HepG2 (cell line): ENCODE data around the gene JAZF1. TPM values are rescaled to one million over a fixed set of nuclear protein-coding genes. Genes with fewer than 3 reads are reported as not detected.

Experiments
- ATAC-seq: fragments of 200-7000 bp; cut with Tn5 transposase; 3 replicates; pipeline ENCODE4 v1.9.1; 2020; ENCODE audit warnings: mild to moderate bottlenecking, moderate library complexity
- BruUV-seq: library from RNA; stranded (reverse); fragments of 400-500 nt; replicated peaks from 2 replicates; lab custom pipeline; 2021; lab: Mats Ljungman, UMichigan
- CTCF ChIA-PET: fragments of 300-600 bp; formaldehyde crosslinking; extraction: SDS; loops from one replicate; lab custom pipeline; 2021; ENCODE audit warnings: low total read pairs, inconsistent platforms, low intra/inter-chr PET ratio; lab: Yijun Ruan, JAX
- POLR2A ChIA-PET: fragments of 350-600 bp; sonication (Branson Sonifier 250); formaldehyde crosslinking; loops from one replicate; lab custom pipeline; 2020; ENCODE audit warnings: antibody characterized with exemption, inconsistent platforms; lab: Yijun Ruan, JAX
- DNase-seq: peaks from one replicate; pipeline ENCODE4 v3.0.0-alpha.2; 2015; ENCODE audit warnings: low spot score
- FAIRE-seq: peaks from 3 replicates; lab custom pipeline; 2011; peaks lifted over from hg19 to GRCh38; lab: Jason Lieb, UNC
- H2AFZ ChIP-seq: one replicate; pipeline ENCODE4 v1.6.1; 2011; ENCODE audit warnings: low read length, inconsistent platforms
- H3K27ac ChIP-seq: fragments of 300-600 bp; 3 replicates; pipeline ENCODE4 v1.8.0; 2011; ENCODE audit warnings: mixed run types, mild to moderate bottlenecking, mixed read lengths, low read length, inconsistent platforms; ENCODE audit not compliant: insufficient read depth; ENCODE audit errors: extremely low read length
- H3K27me3 ChIP-seq, 2 experiments: fragments of 200-600 bp in 1 of 2; 2 replicates in 1 of 2; 3 replicates in 1 of 2; pipeline versions ENCODE4 v1.6.0 to v1.8.0; 2011; ENCODE audit warnings: low read length in 2 of 2, mild to moderate bottlenecking in 2 of 2, moderate library complexity in 2 of 2, inconsistent platforms in 1 of 2; ENCODE audit not compliant: insufficient read depth in 2 of 2, control insufficient read depth in 1 of 2
- H3K36me3 ChIP-seq, 2 experiments: fragments of 200-600 bp in 1 of 2; replicated peaks in 1 of 2; 2 replicates in 1 of 2; 3 replicates in 1 of 2; pipeline versions ENCODE4 v1.5.1 to v1.8.0; 2011; ENCODE audit warnings: low read length in 2 of 2, inconsistent platforms in 1 of 2; ENCODE audit not compliant: insufficient read depth in 2 of 2, control insufficient read depth in 1 of 2
- H3K4me1 ChIP-seq: 2 replicates; pipeline ENCODE4 v1.5.1; 2012; ENCODE audit warnings: low read length, inconsistent platforms; ENCODE audit not compliant: insufficient read depth
- H3K4me2 ChIP-seq: 2 replicates; pipeline ENCODE4 v1.6.0; 2011; ENCODE audit warnings: low read depth, low read length, inconsistent platforms
- H3K4me3 ChIP-seq, 3 experiments: fragments of 200-600 bp in 1 of 3; sonication (generic), shearing (Covaris generic) in 1 of 3; replicated peaks in 1 of 3; 2 replicates each; pipeline ENCODE4 v1.5.1; 2011 to 2016; ENCODE audit warnings: low read length in 3 of 3, inconsistent platforms in 2 of 3, low read depth in 2 of 3, mild to moderate bottlenecking in 2 of 3, control low read depth in 1 of 3, mixed read lengths in 1 of 3; ENCODE audit not compliant: insufficient read depth in 1 of 3
- H3K79me2 ChIP-seq: one replicate; pipeline ENCODE4 v1.6.1; 2011; ENCODE audit warnings: low read length, inconsistent platforms; ENCODE audit not compliant: insufficient read depth
- H3K9ac ChIP-seq: 2 replicates; pipeline ENCODE4 v1.6.0; 2011; ENCODE audit warnings: mild to moderate bottlenecking, low read depth, low read length, inconsistent platforms; ENCODE audit not compliant: insufficient read depth
- H3K9me3 ChIP-seq: 2 replicates; pipeline ENCODE4 v1.5.1; 2012; ENCODE audit warnings: mild to moderate bottlenecking, low read length
- H4K20me1 ChIP-seq: 2 replicates; pipeline ENCODE4 v1.6.0; 2011; ENCODE audit warnings: inconsistent platforms, mild to moderate bottlenecking, low read length, moderate library complexity; ENCODE audit not compliant: insufficient read depth
- ATF7 ChIP-seq, 2 experiments: fragments of 450-650 bp in 1 of 2; sonication (generic) in 1 of 2; formaldehyde crosslinking in 1 of 2; IDR thresholded peaks; 2 replicates each; pipeline versions ENCODE4 v1.4.0 to v1.6.1; 2016 to 2020; ENCODE audit warnings: antibody characterized with exemption in 1 of 2, mild to moderate bottlenecking in 1 of 2, missing genetic modification reagents in 1 of 2
- ATRX ChIP-seq: sonication (generic); formaldehyde crosslinking; IDR thresholded peaks from 2 replicates; pipeline ENCODE4 v1.4.0; 2020; ENCODE audit warnings: missing genetic modification reagents, borderline replicate concordance
- EED ChIP-seq: sonication (generic); formaldehyde crosslinking; IDR thresholded peaks from 2 replicates; pipeline ENCODE4 v1.5.0; 2020; ENCODE audit warnings: mild to moderate bottlenecking, missing genetic modification reagents
- NR2F1 ChIP-seq, 2 experiments: fragments of 450-650 bp in 1 of 2; formaldehyde crosslinking in 1 of 2; IDR thresholded peaks; 2 replicates each; pipeline versions ENCODE4 v1.5.0 to v1.6.1; 2016 to 2020; ENCODE audit warnings: mild to moderate bottlenecking in 1 of 2, missing compliant biosample characterization in 1 of 2, missing genetic modification reagents in 1 of 2, moderate library complexity in 1 of 2
- PHF8 ChIP-seq: sonication (generic); formaldehyde crosslinking; IDR thresholded peaks from 2 replicates; pipeline ENCODE4 v1.5.0; 2020; ENCODE audit warnings: missing genetic modification reagents
- TBP ChIP-seq: sonication (generic); formaldehyde crosslinking; IDR thresholded peaks from 2 replicates; pipeline ENCODE4 v1.5.0; 2020; ENCODE audit warnings: missing genetic modification reagents
- ZBTB20 ChIP-seq: sonication (generic); formaldehyde crosslinking; IDR thresholded peaks from 2 replicates; pipeline ENCODE4 v1.8.1; 2023; ENCODE audit warnings: missing genetic modification reagents, low read depth, mild to moderate bottlenecking, borderline replicate concordance
- ZNF235 ChIP-seq: sonication (generic); formaldehyde crosslinking; IDR thresholded peaks from 2 replicates; pipeline ENCODE4 v1.8.1; 2023; ENCODE audit warnings: mild to moderate bottlenecking, missing genetic modification reagents, borderline replicate concordance
- ZNF282 ChIP-seq: fragments of 450-650 bp; IDR thresholded peaks from 2 replicates; pipeline ENCODE4 v1.6.1; 2018; ENCODE audit not compliant: partially characterized antibody
- ZNF383 ChIP-seq: sonication (generic); formaldehyde crosslinking; IDR thresholded peaks from 2 replicates; pipeline ENCODE4 v1.4.0; 2020; ENCODE audit warnings: missing genetic modification reagents, mild to moderate bottlenecking, borderline replicate concordance
- ZNF564 ChIP-seq: sonication (generic); formaldehyde crosslinking; IDR thresholded peaks from 2 replicates; pipeline ENCODE4 v1.8.1; 2023; ENCODE audit warnings: mild to moderate bottlenecking, missing genetic modification reagents
- WGBS: methylation state at CpG from one replicate; pipeline ENCODE4 v1.1.6; 2017; ENCODE audit warnings: low lambda C conversion rate; 5-methylcytosine and 5-hydroxymethylcytosine counted together
- in situ Hi-C: cut with HindIII; loops from 2 replicates; pipeline ENCODE4 v1.10.0; 2017; ENCODE audit warnings: low pct_unique_long_range_greater_than_20kb; ENCODE audit not compliant: extremely low pct_ligation_motif_present
- intact Hi-C: fragments of 100-400 bp; cut with micrococcal nuclease; formaldehyde crosslinking; loops from one replicate; pipeline ENCODE4 v1.10.0; 2022; ENCODE audit not compliant: unreplicated experiment
- polyA plus RNA-seq, 8 experiments: library from polyadenylated mRNA; depleted of rRNA in 3 of 8; stranded (reverse) in 7 of 8; unstranded in 1 of 8; fragments of >200 nt; fragmentation: Illumina TruSeq in 4 of 8; extraction: Trizol in 4 of 8; gene quantifications; 2 replicates each; pipeline versions ENCODE4 v1.2.1 to v1.2.3, GENCODE V29; 2011 to 2016; ENCODE audit warnings: low read depth in 4 of 8, missing spikeins in 1 of 8, mixed read lengths in 1 of 8; ENCODE audit not compliant: insufficient read depth in 1 of 8
- total RNA-seq, 5 experiments: library from RNA; depleted of rRNA; stranded (reverse); fragments of >200 nt; fragmentation: Illumina TruSeq; extraction: Trizol; gene quantifications; 2 replicates each; pipeline ENCODE4 v1.2.3, GENCODE V29; 2016; ENCODE audit warnings: low read depth in 1 of 5
- TF ChIP-seq, protein P1 (sequence below): sonication (generic); formaldehyde crosslinking; IDR thresholded peaks from 2 replicates; pipeline ENCODE4 v1.4.0; 2020; ENCODE audit warnings: missing genetic modification reagents, borderline replicate concordance
- TF ChIP-seq, protein P2 (sequence below): sonication (generic); formaldehyde crosslinking; IDR thresholded peaks from 2 replicates; pipeline ENCODE4 v1.8.1; 2023; ENCODE audit warnings: mild to moderate bottlenecking, missing genetic modification reagents

Gene JAZF1
- total and polyA plus RNA-seq, 2 of the 13 experiments (the other 11 are each of a cell fraction or from before 2014, with no cell fraction given) = not detected

DNA sequence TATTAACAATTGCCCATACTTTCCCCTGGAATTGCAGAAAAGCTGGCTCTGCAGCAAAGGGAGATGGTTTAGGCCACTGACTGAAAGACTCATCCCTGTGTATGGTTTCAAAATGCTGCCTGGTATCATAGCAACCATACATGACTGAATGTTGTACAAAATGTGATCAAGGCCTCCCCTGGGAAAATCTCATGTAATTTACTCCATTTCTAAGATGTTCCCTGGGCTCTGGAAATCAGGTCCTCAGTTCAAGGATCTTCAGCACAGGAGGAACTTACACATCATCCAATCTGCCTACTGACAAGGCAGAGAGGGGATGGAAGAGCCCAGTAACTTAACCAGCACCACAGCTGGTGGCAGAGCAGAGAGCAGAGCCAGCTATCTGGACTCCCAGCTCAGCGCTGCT is 111.8 kb downstream of the JAZF1 start:
- H4K20me1 ChIP-seq = no peaks in the 10 kb centered on the region
- no peak for DNase-seq
- 100% methylated on average over 1 of the region's 1 CpG for WGBS
- TF ChIP-seq ATRX (CRISPR knock-in tag) (no peak), TBP (no peak), EED (CRISPR knock-in tag) (no peak), ATF7 (IDR thresholded peaks at IDR 0.05) (no peak), ATF7 (CRISPR knock-in tag; IDR thresholded peaks at IDR 0.05) (no peak), NR2F1 (CRISPR knock-in tag; IDR thresholded peaks at IDR 0.05) (no peak), ZNF383 (CRISPR knock-in tag) (no peak), ZBTB20 (no peak), ZNF282 (no peak), PHF8 (no peak), ZNF235 (CRISPR knock-in tag) (no peak), ZNF564 (CRISPR knock-in tag) (no peak)
- TF ChIP-seq, protein P1, sequence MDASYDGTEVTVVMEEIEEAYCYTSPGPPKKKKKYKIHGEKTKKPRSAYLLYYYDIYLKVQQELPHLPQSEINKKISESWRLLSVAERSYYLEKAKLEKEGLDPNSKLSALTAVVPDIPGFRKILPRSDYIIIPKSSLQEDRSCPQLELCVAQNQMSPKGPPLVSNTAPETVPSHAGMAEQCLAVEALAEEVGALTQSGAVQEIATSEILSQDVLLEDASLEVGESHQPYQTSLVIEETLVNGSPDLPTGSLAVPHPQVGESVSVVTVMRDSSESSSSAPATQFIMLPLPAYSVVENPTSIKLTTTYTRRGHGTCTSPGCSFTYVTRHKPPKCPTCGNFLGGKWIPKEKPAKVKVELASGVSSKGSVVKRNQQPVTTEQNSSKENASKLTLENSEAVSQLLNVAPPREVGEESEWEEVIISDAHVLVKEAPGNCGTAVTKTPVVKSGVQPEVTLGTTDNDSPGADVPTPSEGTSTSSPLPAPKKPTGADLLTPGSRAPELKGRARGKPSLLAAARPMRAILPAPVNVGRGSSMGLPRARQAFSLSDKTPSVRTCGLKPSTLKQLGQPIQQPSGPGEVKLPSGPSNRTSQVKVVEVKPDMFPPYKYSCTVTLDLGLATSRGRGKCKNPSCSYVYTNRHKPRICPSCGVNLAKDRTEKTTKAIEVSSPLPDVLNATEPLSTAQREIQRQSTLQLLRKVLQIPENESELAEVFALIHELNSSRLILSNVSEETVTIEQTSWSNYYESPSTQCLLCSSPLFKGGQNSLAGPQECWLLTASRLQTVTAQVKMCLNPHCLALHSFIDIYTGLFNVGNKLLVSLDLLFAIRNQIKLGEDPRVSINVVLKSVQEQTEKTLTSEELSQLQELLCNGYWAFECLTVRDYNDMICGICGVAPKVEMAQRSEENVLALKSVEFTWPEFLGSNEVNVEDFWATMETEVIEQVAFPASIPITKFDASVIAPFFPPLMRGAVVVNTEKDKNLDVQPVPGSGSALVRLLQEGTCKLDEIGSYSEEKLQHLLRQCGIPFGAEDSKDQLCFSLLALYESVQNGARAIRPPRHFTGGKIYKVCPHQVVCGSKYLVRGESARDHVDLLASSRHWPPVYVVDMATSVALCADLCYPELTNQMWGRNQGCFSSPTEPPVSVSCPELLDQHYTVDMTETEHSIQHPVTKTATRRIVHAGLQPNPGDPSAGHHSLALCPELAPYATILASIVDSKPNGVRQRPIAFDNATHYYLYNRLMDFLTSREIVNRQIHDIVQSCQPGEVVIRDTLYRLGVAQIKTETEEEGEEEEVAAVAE (CRISPR knock-in tag) = no peak
- TF ChIP-seq, protein P2, sequence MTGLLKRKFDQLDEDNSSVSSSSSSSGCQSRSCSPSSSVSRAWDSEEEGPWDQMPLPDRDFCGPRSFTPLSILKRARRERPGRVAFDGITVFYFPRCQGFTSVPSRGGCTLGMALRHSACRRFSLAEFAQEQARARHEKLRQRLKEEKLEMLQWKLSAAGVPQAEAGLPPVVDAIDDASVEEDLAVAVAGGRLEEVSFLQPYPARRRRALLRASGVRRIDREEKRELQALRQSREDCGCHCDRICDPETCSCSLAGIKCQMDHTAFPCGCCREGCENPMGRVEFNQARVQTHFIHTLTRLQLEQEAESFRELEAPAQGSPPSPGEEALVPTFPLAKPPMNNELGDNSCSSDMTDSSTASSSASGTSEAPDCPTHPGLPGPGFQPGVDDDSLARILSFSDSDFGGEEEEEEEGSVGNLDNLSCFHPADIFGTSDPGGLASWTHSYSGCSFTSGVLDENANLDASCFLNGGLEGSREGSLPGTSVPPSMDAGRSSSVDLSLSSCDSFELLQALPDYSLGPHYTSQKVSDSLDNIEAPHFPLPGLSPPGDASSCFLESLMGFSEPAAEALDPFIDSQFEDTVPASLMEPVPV (CRISPR knock-in tag) = no peak
- in situ Hi-C loops (no loop called here), intact Hi-C loops (no loop called here)
- no peak for ATAC-seq
- H3K9ac ChIP-seq = no peak overlapping the region
- H3K9me3 ChIP-seq = no peaks in the 10 kb centered on the region
- no peak overlapping the region for H3K27ac ChIP-seq
- ChIA-PET POLR2A (no interaction called here), CTCF (no interaction called here)
- H2AFZ ChIP-seq = no peak overlapping the region
- no peaks in the 10 kb centered on the region for H3K4me1 ChIP-seq
- H3K79me2 ChIP-seq = no peaks in the 10 kb centered on the region
- H3K36me3 ChIP-seq = no peaks in the 10 kb centered on the region
- H3K27me3 ChIP-seq = peaks cover 3 to 23% of the 10 kb centered on the region in 2 experiments; a peak in 4 of 5 replicates
- H3K4me3 ChIP-seq = no peak overlapping the region
- no TSS peak for BruUV-seq
- H3K4me2 ChIP-seq = no peak overlapping the region
- FAIRE-seq = no peak
